Astrocyte (in vitro differentiated cells and primary cell): ENCODE data around the gene GRK6. TPM values are rescaled to one million over a fixed set of nuclear protein-coding genes. Genes with fewer than 3 reads are reported as not detected.

Experiments
- DNase-seq: peaks from one replicate; pipeline ENCODE4 v3.0.0-alpha.2; 2010; ENCODE audit warnings: low read depth
- FAIRE-seq: peaks from 2 replicates; lab custom pipeline; 2011; peaks lifted over from hg19 to GRCh38; lab: Jason Lieb, UNC
- H2AFZ ChIP-seq: 2 replicates; pipeline ENCODE4 v1.6.0; 2012; ENCODE audit warnings: low read depth, low read length, inconsistent platforms
- H3K27ac ChIP-seq: 2 replicates; pipeline ENCODE4 v1.5.1; 2011; ENCODE audit warnings: low read depth, low read length, inconsistent platforms
- H3K27me3 ChIP-seq: 2 replicates; pipeline ENCODE4 v1.6.0; 2011; ENCODE audit warnings: low read length, inconsistent platforms; ENCODE audit not compliant: insufficient read depth
- H3K36me3 ChIP-seq: 2 replicates; pipeline ENCODE4 v1.5.1; 2011; ENCODE audit warnings: low read length, inconsistent platforms; ENCODE audit not compliant: insufficient read depth
- H3K4me1 ChIP-seq: 2 replicates; pipeline ENCODE4 v1.5.1; 2011; ENCODE audit warnings: low read length, inconsistent platforms; ENCODE audit not compliant: insufficient read depth
- H3K4me2 ChIP-seq: 2 replicates; pipeline ENCODE4 v1.6.0; 2012; ENCODE audit warnings: low read length, inconsistent platforms
- H3K4me3 ChIP-seq: 2 replicates; pipeline ENCODE4 v1.5.1; 2011; ENCODE audit warnings: low read depth, mild to moderate bottlenecking, low read length, inconsistent platforms; ENCODE audit not compliant: insufficient read depth
- H3K79me2 ChIP-seq: 2 replicates; pipeline ENCODE4 v1.6.0; 2012; ENCODE audit warnings: mild to moderate bottlenecking, low read length, inconsistent platforms; ENCODE audit not compliant: insufficient read depth
- H3K9ac ChIP-seq: 2 replicates; pipeline ENCODE4 v1.6.0; 2012; ENCODE audit warnings: mild to moderate bottlenecking, low read length, inconsistent platforms
- H3K9me3 ChIP-seq: 2 replicates; pipeline ENCODE4 v1.5.1; 2012; ENCODE audit warnings: low read depth, mild to moderate bottlenecking, low read length, inconsistent platforms; ENCODE audit not compliant: insufficient read depth
- H4K20me1 ChIP-seq: 2 replicates; pipeline ENCODE4 v1.6.0; 2012; ENCODE audit warnings: low read length, inconsistent platforms; ENCODE audit not compliant: insufficient read depth
- H3K27ac Mint-ChIP-seq: one replicate; pipeline ENCODE4 v1.8.0; 2021; ENCODE audit warnings: mild to moderate bottlenecking, mixed read lengths; ENCODE audit not compliant: unreplicated experiment
- H3K27me3 Mint-ChIP-seq: one replicate; pipeline ENCODE4 v1.8.0; 2021; ENCODE audit warnings: low read depth, mixed read lengths; ENCODE audit not compliant: unreplicated experiment
- H3K36me3 Mint-ChIP-seq: one replicate; pipeline ENCODE4 v1.8.0; 2021; ENCODE audit warnings: low read depth, mixed read lengths; ENCODE audit not compliant: unreplicated experiment
- H3K4me1 Mint-ChIP-seq: one replicate; pipeline ENCODE4 v1.8.0; 2021; ENCODE audit warnings: low read depth, mixed read lengths; ENCODE audit not compliant: unreplicated experiment
- H3K4me3 Mint-ChIP-seq: one replicate; pipeline ENCODE4 v1.8.0; 2021; ENCODE audit warnings: mild to moderate bottlenecking, moderate library complexity, mixed read lengths; ENCODE audit not compliant: unreplicated experiment
- H3K9me3 Mint-ChIP-seq: one replicate; pipeline ENCODE4 v1.8.0; 2021; ENCODE audit warnings: mild to moderate bottlenecking, mixed read lengths; ENCODE audit not compliant: unreplicated experiment
- CTCF ChIP-seq: IDR thresholded peaks from 2 replicates; pipeline ENCODE4 v1.5.1; 2011; ENCODE audit warnings: low read depth, mild to moderate bottlenecking, inconsistent platforms, low read length, moderate library complexity; ENCODE audit not compliant: insufficient read depth
- EZH2 ChIP-seq: IDR thresholded peaks from 2 replicates; pipeline ENCODE4 v1.6.1; 2012; ENCODE audit warnings: mild to moderate bottlenecking, low read length, inconsistent platforms; ENCODE audit not compliant: insufficient read depth
- total RNA-seq: library from RNA; stranded (reverse); gene quantifications from 2 replicates; pipeline ENCODE4 v1.2.1, GENCODE V29; 2021

The GRK6 gene
- total RNA-seq, 1 donor from 2014 or later = 25.9 TPM

GRCh38 chr5:177472460-177473442 lies 46.3 kb downstream of the GRK6 start:
- Mint-ChIP-seq H3K36me3 (peaks cover 16% of the 10 kb centered on the region), H3K4me1 (peaks cover 55% of the 10 kb centered on the region), H3K27me3 (no peaks in the 10 kb centered on the region), H3K27ac (peak overlapping the region; percentile 87), H3K9me3 (no peaks in the 10 kb centered on the region), H3K4me3 (peak overlapping the region; percentile 88)
- peak overlapping the region; percentile 81 for H3K27ac ChIP-seq
- H4K20me1 ChIP-seq = peaks cover 58% of the 10 kb centered on the region
- no peaks in the 10 kb centered on the region for H3K27me3 ChIP-seq
- H3K9me3 ChIP-seq = no peaks in the 10 kb centered on the region
- no peak for DNase-seq
- H3K4me1 ChIP-seq = peaks cover 62% of the 10 kb centered on the region
- peaks cover 11% of the 10 kb centered on the region for H3K36me3 ChIP-seq
- no peak for TF ChIP-seq CTCF
- TF ChIP-seq EZH2 = no peak
- H3K4me3 ChIP-seq = peak overlapping the region; percentile 75
- H2AFZ ChIP-seq = no peak overlapping the region
- peak overlapping the region; percentile 94 for H3K9ac ChIP-seq
- peaks cover 51% of the 10 kb centered on the region for H3K79me2 ChIP-seq
- peak overlapping the region; percentile 99 for H3K4me2 ChIP-seq
- FAIRE-seq = no peak

- Mint-ChIP-seq H3K27me3 (no peaks in the 10 kb centered on the region), H3K4me1 (peaks cover 58% of the 10 kb centered on the region), H3K27ac (peak within 1 kb of the TSS; percentile 88), H3K36me3 (peaks cover 11% of the 10 kb centered on the region), H3K4me3 (peak within 1 kb of the TSS; percentile 88), H3K9me3 (no peaks in the 10 kb centered on the region)
- Histone ChIP-seq H3K4me3 (peak within 1 kb of the TSS; percentile 75), H4K20me1 (peaks cover 51% of the 10 kb centered on the region), H3K27me3 (no peaks in the 10 kb centered on the region), H3K27ac (peak within 1 kb of the TSS; percentile 81), H3K36me3 (peaks cover 5% of the 10 kb centered on the region), H3K4me1 (peaks cover 57% of the 10 kb centered on the region), H3K9ac (peak within 1 kb of the TSS; percentile 94), H3K4me2 (peak within 1 kb of the TSS; percentile 99), H3K9me3 (no peaks in the 10 kb centered on the region), H2AFZ (no peak within 1 kb of the TSS), H3K79me2 (peaks cover 45% of the 10 kb centered on the region)
- TF ChIP-seq CTCF (no peak), EZH2 (no peak)
- FAIRE-seq (no peak), DNase-seq (no peak)
These were observed 47.0 kb downstream of the GRK6 start, which contains the start of gene DBN1 for GRCh38 chr5:177473443-177474001. Gene DBN1 (minus strand): TSS chr5:177473634. CDS start chr5:177473521, 113 bp downstream.
